H1 (cell line): ENCODE results near the gene RETREG1. TPM values are rescaled to one million over a fixed set of nuclear protein-coding genes. Genes with fewer than 3 reads are reported as not detected.

Experiments
- CTCF ChIA-PET: fragments of 300-600 bp; sonication (Branson Sonifier 250); formaldehyde crosslinking; loops from one replicate; lab custom pipeline; 2021; ENCODE audit not compliant: partially characterized antibody; lab: Charles Lee
- POLR2A ChIA-PET: fragments of 300-600 bp; sonication (Branson Sonifier 250); formaldehyde crosslinking; loops from one replicate; lab custom pipeline; 2021; ENCODE audit warnings: inconsistent platforms; ENCODE audit not compliant: partially characterized antibody; lab: Charles Lee
- DNase-seq, 2 experiments: peaks; one replicate each; pipeline versions ENCODE4 v3.0.0 to v3.0.0-alpha.2; 2010 to 2022; ENCODE audit warnings: low spot score in 2 of 2, low read depth in 1 of 2, mixed read lengths in 1 of 2
- FAIRE-seq: peaks from 2 replicates; lab custom pipeline; 2011; peaks lifted over from hg19 to GRCh38; lab: Jason Lieb, UNC
- H2AFZ ChIP-seq: 2 replicates; pipeline ENCODE4 v1.8.1; 2012; ENCODE audit warnings: low read length, inconsistent platforms
- H2AK5ac ChIP-seq: 2 replicates; pipeline ENCODE4 v1.6.1; 2013; ENCODE audit warnings: low read depth, low read length
- H2BK120ac ChIP-seq: replicated peaks from 2 replicates; pipeline ENCODE3; 2013; ENCODE audit warnings: low read depth, low read length, inconsistent platforms
- H2BK12ac ChIP-seq: 2 replicates; pipeline ENCODE4 v1.6.1; 2013; ENCODE audit warnings: low read depth, low read length
- H2BK15ac ChIP-seq: 2 replicates; pipeline ENCODE4 v1.6.1; 2013; ENCODE audit warnings: low read length
- H2BK20ac ChIP-seq: 2 replicates; pipeline ENCODE4 v1.6.1; 2013; ENCODE audit warnings: low read length
- H2BK5ac ChIP-seq: 2 replicates; pipeline ENCODE4 v1.6.1; 2013; ENCODE audit warnings: low read depth, low read length
- H3K14ac ChIP-seq: 2 replicates; pipeline ENCODE4 v1.6.1; 2013; ENCODE audit warnings: inconsistent platforms; ENCODE audit not compliant: insufficient read length
- H3K18ac ChIP-seq: 2 replicates; pipeline ENCODE4 v1.6.1; 2013; ENCODE audit warnings: low read length; ENCODE audit errors: extremely low read depth
- H3K23ac ChIP-seq: 2 replicates; pipeline ENCODE4 v1.6.1; 2013; ENCODE audit warnings: inconsistent platforms; ENCODE audit not compliant: insufficient read length
- H3K23me2 ChIP-seq: 2 replicates; pipeline ENCODE4 v1.6.1; 2013; ENCODE audit warnings: low read depth, low read length
- H3K27ac ChIP-seq: 2 replicates; pipeline ENCODE4 v1.6.1; 2011; ENCODE audit warnings: low read depth, low read length, inconsistent platforms
- H3K27me3 ChIP-seq, 4 experiments: replicated peaks in 1 of 4; 1 replicate in 1 of 4; 2 replicates in 3 of 4; pipeline versions ENCODE4 v1.6.1 to v1.8.1; 2011 to 2013; ENCODE audit warnings: low read length in 3 of 4, mild to moderate bottlenecking in 3 of 4, inconsistent platforms in 2 of 4, mixed read lengths in 2 of 4, moderate library complexity in 1 of 4; ENCODE audit not compliant: control insufficient read depth in 3 of 4, insufficient read depth in 3 of 4; ENCODE audit errors: extremely low read depth in 1 of 4
- H3K36me3 ChIP-seq, 4 experiments: 2 replicates each; pipeline versions ENCODE4 v1.6.1 to v1.8.1; 2011 to 2013; ENCODE audit warnings: mild to moderate bottlenecking in 4 of 4, low read length in 3 of 4, moderate library complexity in 2 of 4, control low read depth in 1 of 4, inconsistent platforms in 1 of 4; ENCODE audit not compliant: insufficient read depth in 4 of 4, control insufficient read depth in 2 of 4
- H3K4ac ChIP-seq: replicated peaks from 2 replicates; pipeline ENCODE3; 2013; ENCODE audit warnings: low read length, low read depth, mixed read lengths, inconsistent platforms; ENCODE audit not compliant: insufficient read length
- H3K4me1 ChIP-seq, 4 experiments: replicated peaks in 1 of 4; 1 replicate in 1 of 4; 2 replicates in 3 of 4; pipeline versions ENCODE4 v1.6.1 to v1.8.1; 2011 to 2013; ENCODE audit warnings: low read length in 3 of 4, inconsistent platforms in 2 of 4, mixed read lengths in 1 of 4; ENCODE audit not compliant: insufficient read depth in 4 of 4, control insufficient read depth in 3 of 4
- H3K4me2 ChIP-seq, 2 experiments: 2 replicates each; pipeline versions ENCODE4 v1.6.1 to v1.8.1; 2011 to 2013; ENCODE audit warnings: low read depth in 2 of 2, low read length in 2 of 2, control low read depth in 1 of 2, inconsistent platforms in 1 of 2, mild to moderate bottlenecking in 1 of 2; ENCODE audit not compliant: insufficient read depth in 1 of 2
- H3K4me3 ChIP-seq, 4 experiments: fragments of 200-600, 300-600 bp in 1 of 4; sonication (generic), shearing (Covaris generic), sonication (Bioruptor Twin) in 1 of 4; 2 replicates each; pipeline versions ENCODE4 v1.5.1 to v1.8.1; 2011 to 2016; ENCODE audit warnings: low read length in 4 of 4, low read depth in 3 of 4, control low read depth in 2 of 4, inconsistent platforms in 2 of 4, mild to moderate bottlenecking in 2 of 4, mixed read lengths in 1 of 4, moderate library complexity in 1 of 4; ENCODE audit not compliant: insufficient read depth in 2 of 4; ENCODE audit errors: extremely low read depth in 1 of 4
- H3K56ac ChIP-seq: replicated peaks from 2 replicates; pipeline ENCODE3; 2013; ENCODE audit warnings: low read depth, mild to moderate bottlenecking, mixed read lengths, low read length, inconsistent platforms; ENCODE audit not compliant: insufficient read length
- H3K79me1 ChIP-seq: 2 replicates; pipeline ENCODE4 v1.6.1; 2013; ENCODE audit warnings: low read depth, low read length, control low read depth
- H3K79me2 ChIP-seq, 2 experiments: 2 replicates each; pipeline versions ENCODE4 v1.6.1 to v1.8.1; 2012 to 2013; ENCODE audit warnings: low read length in 2 of 2, mild to moderate bottlenecking in 2 of 2, inconsistent platforms in 1 of 2; ENCODE audit not compliant: insufficient read depth in 2 of 2, control insufficient read depth in 1 of 2
- H3K9ac ChIP-seq, 4 experiments: replicated peaks in 1 of 4; 1 replicate in 1 of 4; 2 replicates in 3 of 4; pipeline versions ENCODE4 v1.6.1 to v1.8.1; 2011 to 2013; ENCODE audit warnings: low read depth in 3 of 4, low read length in 3 of 4, control low read depth in 2 of 4, mild to moderate bottlenecking in 2 of 4, moderate library complexity in 2 of 4, inconsistent platforms in 1 of 4; ENCODE audit errors: extremely low read depth in 1 of 4
- H3K9me3 ChIP-seq, 2 experiments: 2 replicates each; pipeline versions ENCODE4 v1.6.1 to v1.8.1; 2012 to 2013; ENCODE audit warnings: mild to moderate bottlenecking in 2 of 2, moderate library complexity in 2 of 2, control low read depth in 1 of 2, inconsistent platforms in 1 of 2, low read depth in 1 of 2, low read length in 1 of 2, mixed read lengths in 1 of 2; ENCODE audit not compliant: insufficient read depth in 2 of 2
- H4K20me1 ChIP-seq, 2 experiments: replicated peaks in 1 of 2; 2 replicates each; pipeline versions ENCODE3 to v1.8.1; 2011 to 2013; ENCODE audit warnings: inconsistent platforms in 2 of 2, low read length in 2 of 2, mild to moderate bottlenecking in 1 of 2; ENCODE audit not compliant: insufficient read depth in 2 of 2, control insufficient read depth in 1 of 2
- H4K5ac ChIP-seq: 2 replicates; pipeline ENCODE4 v1.6.1; 2013; ENCODE audit warnings: low read length, low read depth, mixed read lengths, inconsistent platforms; ENCODE audit not compliant: insufficient read length
- H4K8ac ChIP-seq: 2 replicates; pipeline ENCODE4 v1.8.0; 2013; ENCODE audit warnings: mild to moderate bottlenecking, moderate library complexity, low read length, inconsistent platforms; ENCODE audit not compliant: insufficient read depth; ENCODE audit errors: extremely low read depth
- H4K91ac ChIP-seq: replicated peaks from 2 replicates; pipeline ENCODE3; 2013; ENCODE audit warnings: low read length, mixed read lengths, inconsistent platforms; ENCODE audit not compliant: insufficient read length
- CHD2 ChIP-seq: IDR thresholded peaks from 2 replicates; pipeline ENCODE4 v1.6.1; 2012; ENCODE audit warnings: low read length, improper control_type of control experiment
- EGR1 ChIP-seq: IDR thresholded peaks from 2 replicates; pipeline ENCODE4 v1.6.1; 2011; ENCODE audit warnings: low read depth, low read length, borderline replicate concordance
- WGBS, 2 experiments: shearing (Covaris generic) in 1 of 2; methylation state at CpG; one replicate each; pipeline versions ENCODE4 v1.1.6 to v1.1.7; 2013 to 2015; ENCODE audit warnings: low lambda C conversion rate in 2 of 2, mixed read lengths in 2 of 2, inconsistent platforms in 1 of 2, low coverage in 1 of 2, missing lambda C conversion rate in 1 of 2; ENCODE audit not compliant: insufficient replicate concordance in 2 of 2, insufficient coverage in 1 of 2, insufficient read length in 1 of 2; ENCODE audit errors: extremely low coverage in 1 of 2, missing lambda C conversion rate in 1 of 2; 5-methylcytosine and 5-hydroxymethylcytosine counted together
- polyA plus RNA-seq, 7 experiments: library from polyadenylated mRNA; depleted of rRNA in 3 of 7; stranded (reverse) in 5 of 7; unstranded in 2 of 7; fragments of >200 nt in 5 of 7; fragments of 200-250 nt in 2 of 7; gene quantifications; 1 replicate in 5 of 7; 2 replicates in 1 of 7; 4 replicates in 1 of 7; pipeline versions ENCODE4 v1.2.1 to v1.2.3, GENCODE V29; 2011 to 2013; ENCODE audit warnings: missing spikeins in 2 of 7, mixed read lengths in 2 of 7
- total RNA-seq: library from RNA; stranded (reverse); fragmentation: NEBNext Ultra II Directional; extraction: Animal tissue kit (Norgen Biotek cat#: 25700); gene quantifications from 2 replicates; pipeline ENCODE4 v1.2.1, GENCODE V29; 2021

Gene RETREG1
- total and polyA plus RNA-seq, 2 of the 8 experiments (the other 6 are each of a cell fraction or from before 2014, with no cell fraction given) = 0.62 to 1.9 TPM

DNA sequence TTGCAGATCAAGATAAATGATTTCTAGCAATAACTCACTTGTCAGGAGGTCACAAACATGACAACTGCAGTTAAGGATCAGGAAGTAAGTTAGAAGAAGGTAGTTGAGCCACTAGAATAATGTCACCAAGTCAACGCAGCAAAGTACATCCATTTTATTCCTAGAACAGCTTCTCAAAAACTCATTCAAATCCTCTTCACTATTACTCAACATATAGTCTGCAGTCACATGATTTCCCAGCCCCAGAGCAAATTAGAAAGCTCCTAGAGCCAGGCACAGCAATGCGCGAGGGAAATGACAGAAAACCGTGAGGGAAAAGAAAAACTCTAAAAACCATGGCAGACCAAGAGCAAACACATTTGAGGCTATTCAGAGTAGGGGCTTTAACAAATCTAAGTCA, 101.3 kb downstream of the RETREG1 start:
- Histone ChIP-seq H3K27me3 (no peaks in the 10 kb centered on the region), H2BK15ac (no peak overlapping the region), H3K23ac (no peak overlapping the region), H4K20me1 (no peaks in the 10 kb centered on the region), H3K4me1 (no peaks in the 10 kb centered on the region), H3K9ac (no peak overlapping the region), H3K4ac (no peak overlapping the region), H3K4me2 (no peak overlapping the region), H3K79me1 (no peaks in the 10 kb centered on the region), H2BK5ac (no peak overlapping the region), H3K9me3 (no peaks in the 10 kb centered on the region), H3K56ac (no peak overlapping the region), H2BK12ac (no peak overlapping the region), H2AFZ (no peak overlapping the region), H2AK5ac (no peak overlapping the region), H3K14ac (no peak overlapping the region), H4K5ac (no peak overlapping the region), H3K4me3 (no peak overlapping the region), H3K18ac (no peak overlapping the region), H3K27ac (no peak overlapping the region), H4K8ac (no peak overlapping the region), H4K91ac (no peak overlapping the region), H2BK20ac (no peak overlapping the region), H2BK120ac (no peak overlapping the region), H3K23me2 (no peaks in the 10 kb centered on the region), H3K36me3 (no peaks in the 10 kb centered on the region), H3K79me2 (no peaks in the 10 kb centered on the region)
- POLR2A ChIA-PET = no interaction called here
- TF ChIP-seq CHD2 (no peak), EGR1 (no peak)
- DNase-seq (no peak), FAIRE-seq (no peak)
- CTCF ChIA-PET = interaction anchor here (1.0 to 1.3 kb wide), 2 partner anchors 30 to 35 kb away, joined by 3 read pairs; no protein-coding TSS in a partner anchor
- 76% methylated on average over 4 of the region's 4 CpGs; no CpG with 5 or more reads in 1 of the 2 experiments for WGBS, 2 experiments
